ENCODE measurements around the gene CCT4. TPM values are rescaled to one million over a fixed set of nuclear protein-coding genes. Genes with fewer than 3 reads are reported as not detected.
"Not testable (repeated sequence)": the region's sequence is repeated elsewhere in the genome, so short reads cannot be mapped to it uniquely, and the experiment has no call there.

The CCT4 gene
- total RNA-seq: 100 to 1,000 TPM; 366 to 370 TPM

- POLR2A ChIA-PET: interaction anchor here (0.7 kb wide), 5 partner anchors 153 to 710 kb away, joined by 5 to 12 read pairs (median 7); no protein-coding TSS in a partner anchor
- CTCF ChIA-PET: interaction anchor here (0.7 kb wide), 3 partner anchors 16 to 213 kb away, joined by 3 to 4 read pairs (median 3); no protein-coding TSS in a partner anchor
Measured at GRCh38 chr2:61888267-61889055, at the start of gene CCT4. Gene CCT4, minus strand, starts transcription at chr2:61888656. Its CDS starts 149 bp downstream, at chr2:61888507.

- ChIA-PET CTCF (interaction anchor here (0.7 kb wide), 2 partner anchors 85 to 522 kb away, joined by 3 read pairs; no protein-coding TSS in a partner anchor), POLR2A (no interaction called here)
Measured at GRCh38 chr2:61937886-61938285, 49.4 kb upstream of the CCT4 start.

DNA sequence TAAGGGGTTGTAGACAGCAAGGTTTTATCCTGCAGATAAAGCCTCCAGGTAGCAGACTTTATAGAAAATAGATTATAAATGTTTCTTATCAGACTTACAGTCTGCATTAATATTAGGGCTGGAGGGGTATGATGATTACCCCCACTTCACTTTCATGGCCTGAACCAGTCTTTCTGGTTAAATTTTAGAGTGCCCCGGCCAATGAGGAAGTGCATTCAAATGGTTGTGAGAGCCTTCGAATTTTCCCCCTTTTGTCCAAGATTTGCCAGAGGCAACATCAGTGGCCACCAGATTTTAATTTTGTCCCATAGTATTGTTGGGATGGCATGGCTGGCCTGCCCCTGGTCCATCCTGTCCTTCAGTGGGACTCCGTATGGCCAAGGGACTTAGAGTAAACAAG, 48.6 kb upstream of the CCT4 start:
- ChIA-PET POLR2A (no interaction called here), CTCF (no interaction called here)

- ChIA-PET POLR2A (no interaction called here), CTCF (no interaction called here)
Measured at GRCh38 chr2:61928826-61929461, 40.5 kb upstream of the CCT4 start.

GRCh38 chr2:61926531-61927477, 38.3 kb upstream of the CCT4 start:
- ChIA-PET POLR2A (interaction anchor here (0.6 kb wide), 1 partner anchor 24 kb away, joined by 3 read pairs; no protein-coding TSS in a partner anchor), CTCF (no interaction called here)

- ChIA-PET POLR2A (no interaction called here), CTCF (no interaction called here)
Measured at GRCh38 chr2:61924895-61925663, 36.6 kb upstream of the CCT4 start.

GRCh38 chr2:61922714-61923113, 34.3 kb upstream of the CCT4 start:
- POLR2A ChIA-PET: no interaction called here

DNA sequence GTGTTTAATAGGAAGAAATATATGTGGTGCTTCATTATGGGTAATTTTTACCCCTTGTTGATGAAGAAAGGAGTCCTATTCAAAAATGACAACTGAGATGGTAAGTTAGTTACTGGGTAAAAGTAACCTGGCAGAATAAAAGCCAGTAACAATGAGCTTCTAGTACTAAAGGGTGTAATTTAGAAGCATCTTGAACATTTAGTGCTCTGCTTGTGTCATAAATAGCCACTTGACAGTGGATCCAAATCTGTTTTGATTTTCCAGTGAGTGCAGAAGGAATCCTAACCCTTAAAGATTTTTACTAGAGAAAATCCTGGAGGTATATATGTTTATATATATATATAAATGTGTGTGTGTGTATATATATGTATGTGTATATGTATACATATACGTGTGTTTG, 32.1 kb upstream of the CCT4 start:
- ChIA-PET CTCF (interaction anchor here (1.5 kb wide), 1 partner anchor 492 kb away, joined by 5 read pairs; no protein-coding TSS in a partner anchor), POLR2A (no interaction called here)

More at GRCh38 chr2:61922714-61923113, 34.3 kb upstream of the CCT4 start:
- CTCF ChIA-PET: no interaction called here

DNA sequence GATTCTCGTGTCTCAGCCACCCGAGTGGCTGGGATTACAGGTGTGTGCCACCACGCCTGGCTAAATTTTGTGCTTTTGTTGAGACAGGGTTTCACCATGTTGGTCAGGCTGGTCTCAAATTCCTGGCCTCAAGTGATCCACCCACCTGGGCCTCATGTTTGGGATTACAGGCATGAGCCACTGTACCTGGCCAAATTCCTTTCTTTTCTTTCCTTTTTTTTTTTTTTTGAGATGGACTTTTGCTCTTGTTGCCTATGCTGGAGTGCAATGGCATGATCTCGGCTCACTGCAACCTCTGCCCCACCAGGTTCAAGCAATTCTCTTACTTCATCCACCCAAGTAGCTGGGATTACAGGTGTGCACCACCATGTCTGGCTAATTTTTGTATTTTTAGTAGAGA, 26.3 kb upstream of the CCT4 start:
- CTCF ChIA-PET: interaction anchor here (0.5 kb wide), 1 partner anchor 277 kb away, joined by 3 read pairs; no protein-coding TSS in a partner anchor
- POLR2A ChIA-PET: not testable (repeated sequence)

- POLR2A ChIA-PET: no interaction called here
Measured at GRCh38 chr2:61911510-61911909, 23.1 kb upstream of the CCT4 start.

GRCh38 chr2:61910603-61911002, 22.1 kb upstream of the CCT4 start:
- POLR2A ChIA-PET: no interaction called here
- CTCF ChIA-PET: no interaction called here

More at GRCh38 chr2:61911510-61911909, 23.1 kb upstream of the CCT4 start:
- CTCF ChIA-PET: no interaction called here

DNA sequence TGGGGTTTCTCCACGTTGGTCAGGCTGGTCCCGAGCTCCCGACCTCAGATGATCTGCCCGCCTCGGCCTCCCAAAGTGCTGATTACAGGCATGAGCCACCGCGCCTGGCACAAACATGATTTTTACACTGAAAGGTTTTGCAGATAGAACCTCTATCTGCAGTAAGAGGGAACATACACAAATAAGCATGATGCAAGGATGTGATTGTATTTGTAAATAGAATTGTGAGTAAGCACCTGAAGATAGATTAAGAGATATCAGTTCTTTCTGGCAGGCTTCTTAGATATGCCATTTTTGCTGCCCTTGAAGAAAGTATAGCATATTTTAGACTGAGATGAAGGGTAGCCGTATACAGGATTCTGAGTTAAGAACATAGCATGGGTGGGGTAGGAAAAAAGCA, 20.7 kb upstream of the CCT4 start:
- POLR2A ChIA-PET: no interaction called here

GRCh38 chr2:61906186-61906470, 17.7 kb upstream of the CCT4 start:
- POLR2A ChIA-PET: interaction anchor here (0.5 kb wide), 1 partner anchor 459 kb away, joined by 4 read pairs; no protein-coding TSS in a partner anchor
- CTCF ChIA-PET: no interaction called here

More for the DNA sequence above, 20.7 kb upstream of the CCT4 start:
- CTCF ChIA-PET: interaction anchor here (1.6 kb wide), 1 partner anchor 10 kb away, joined by 3 read pairs; no protein-coding TSS in a partner anchor

- ChIA-PET POLR2A (interaction anchor here (0.5 to 0.6 kb wide), 3 partner anchors 56 to 458 kb away, joined by 3 to 4 read pairs (median 3); no protein-coding TSS in a partner anchor), CTCF (interaction anchor here (1.2 kb wide), 1 partner anchor 508 kb away, joined by 3 read pairs; no protein-coding TSS in a partner anchor)
Measured at GRCh38 chr2:61905372-61906185, 17.1 kb upstream of the CCT4 start, which contains the start of gene COMMD1. Gene COMMD1, plus strand, starts transcription at chr2:61905674. Its CDS starts 5 bp downstream, at chr2:61905679.

- ChIA-PET POLR2A (no interaction called here), CTCF (no interaction called here)
Measured at GRCh38 chr2:61900281-61900680, 11.8 kb upstream of the CCT4 start.

GRCh38 chr2:61898810-61899209, 10.4 kb upstream of the CCT4 start:
- ChIA-PET CTCF (no interaction called here), POLR2A (no interaction called here)

DNA sequence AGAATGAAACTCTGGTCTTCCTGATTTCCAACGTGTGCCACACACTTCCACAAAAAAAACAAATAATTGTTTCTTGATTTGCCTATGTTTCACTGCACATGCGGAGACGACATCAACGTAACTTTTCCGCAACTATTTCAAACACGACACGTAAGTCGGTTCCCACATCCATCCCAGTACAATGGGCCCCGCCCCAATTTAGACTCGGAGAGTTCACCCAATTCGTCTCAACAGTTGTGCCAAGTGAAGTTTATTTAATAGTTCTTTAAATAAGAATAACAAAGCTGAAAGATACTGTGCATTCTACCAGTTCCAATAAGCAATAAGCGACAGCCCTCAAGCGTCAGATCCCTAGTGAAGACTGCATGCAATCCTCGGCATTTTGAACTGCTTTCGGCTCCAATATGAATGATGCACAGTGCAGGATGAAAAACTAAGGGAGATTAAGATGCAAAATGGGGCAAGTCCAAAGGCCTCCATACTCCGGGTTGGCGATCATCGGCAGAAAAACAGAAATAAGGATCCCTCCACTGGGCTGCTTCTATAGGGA, 664 bp downstream of the CCT4 start:
- POLR2A ChIA-PET: no interaction called here
- CTCF ChIA-PET: no interaction called here
